Activated T-helper 1 cell treated with Interleukin-2 at 50 U/mL for 16 hours (primary cell): ENCODE results near the gene HSD3B1.
"Not testable (repeated sequence)": the region's sequence is repeated elsewhere in the genome, so short reads cannot be mapped to it uniquely, and the experiment has no call there.

Experiments
- DNase-seq: peaks from one replicate; pipeline ENCODE4 v3.0.0-alpha.2; 2020; ENCODE audit warnings: low read depth

The HSD3B1 gene

DNA sequence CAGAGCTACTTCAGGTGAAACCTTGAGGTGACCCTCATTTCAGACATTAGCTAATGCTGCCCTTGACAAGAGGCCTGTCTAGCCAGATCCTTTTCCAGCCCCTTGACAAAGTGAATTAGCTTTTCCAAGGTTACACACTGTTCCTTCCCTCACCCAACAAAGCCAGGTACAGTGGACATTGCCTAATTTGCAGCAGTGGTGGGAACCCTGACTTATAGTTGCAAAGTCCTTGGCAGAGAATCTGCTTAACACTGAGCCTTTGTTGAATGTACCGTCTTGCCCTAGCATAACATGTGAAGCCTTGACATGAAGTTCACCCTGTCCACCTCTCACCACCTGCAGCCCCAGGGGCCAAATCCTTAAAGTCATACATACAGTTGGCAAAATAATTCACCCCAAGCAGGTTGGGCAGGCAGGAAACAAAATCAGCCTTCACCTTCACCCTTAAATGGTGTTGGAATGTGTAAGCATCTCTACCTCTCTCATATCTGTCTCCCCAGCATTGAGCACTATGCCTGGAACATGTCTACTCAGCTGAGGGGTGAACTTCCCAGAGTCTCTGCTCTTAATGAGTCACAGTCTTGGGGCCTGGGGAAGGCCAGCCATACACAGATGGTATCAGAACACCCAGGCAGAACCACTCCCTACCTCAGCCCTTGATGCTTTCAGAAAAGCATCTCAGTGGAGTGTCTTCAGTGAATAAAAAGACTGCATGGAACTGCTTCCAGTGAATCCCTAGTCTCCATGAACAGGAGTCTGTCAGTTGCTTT lies 46.5 kb downstream of the HSD3B1 start:
- not testable (repeated sequence) for DNase-seq

DNA sequence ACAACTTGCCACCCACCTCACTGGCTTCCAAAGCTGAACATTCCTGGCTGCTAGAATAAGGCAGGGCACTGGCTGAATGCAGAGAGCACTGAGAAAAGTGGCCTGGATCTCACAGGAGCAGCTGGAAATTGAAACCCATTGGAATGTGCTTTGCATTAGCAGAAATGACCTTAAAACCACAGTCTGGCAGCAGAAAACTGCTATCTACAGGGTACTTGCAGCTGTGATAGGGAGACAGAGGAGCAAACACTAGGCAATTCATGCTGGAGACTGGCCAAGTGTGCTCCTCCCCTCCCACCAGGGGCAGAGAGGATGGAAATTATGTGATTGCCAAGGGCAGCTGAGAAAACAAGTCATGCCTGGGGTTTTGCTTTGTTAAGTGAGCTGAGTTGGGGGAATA lies 47.2 kb downstream of the HSD3B1 start:
- DNase-seq: no peak

- DNase-seq: no peak
Observed at GRCh38 chr1:119556423-119556822, 49.4 kb downstream of the HSD3B1 start.

- not testable (repeated sequence) for DNase-seq
Observed at GRCh38 chr1:119560402-119560801, 53.4 kb downstream of the HSD3B1 start.

DNA sequence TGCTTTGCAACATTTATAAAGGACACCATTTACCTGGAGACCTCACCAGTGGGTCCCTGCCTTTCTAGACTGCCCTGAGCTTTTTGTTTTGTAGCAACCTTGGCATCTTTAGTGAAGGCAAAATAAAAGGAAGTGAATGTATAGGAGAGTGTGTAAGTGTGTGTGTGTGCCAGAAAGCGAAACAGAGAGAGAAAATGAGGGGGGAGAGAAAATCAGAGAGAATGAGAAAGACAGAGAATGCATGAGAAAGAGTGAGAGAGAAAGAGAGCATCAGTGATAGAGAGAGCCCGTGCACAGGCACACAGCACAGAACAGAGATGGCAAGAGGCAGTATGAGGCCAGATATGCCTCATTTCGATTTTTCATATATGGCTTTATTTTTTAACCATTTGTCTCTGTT lies 57.5 kb downstream of the HSD3B1 start:
- no peak for DNase-seq
